Transverse colon (tissue), 4 donors: Measurements from ENCODE around the gene NXPH4. TPM values are rescaled to one million over a fixed set of nuclear protein-coding genes. Genes with fewer than 3 reads are reported as not detected.

Experiments used
- DNase-seq: peaks from one replicate; pipeline ENCODE4 v3.0.0-alpha.2; 2019
- H3K27ac ChIP-seq, 4 donors: fragments of 200-600 bp; sonication (generic); 2 replicates each; pipeline ENCODE4 v1.5.1; 2016 to 2018; ENCODE audit warnings: inconsistent platforms in 4 of 4
- H3K27me3 ChIP-seq: fragments of 200-600 bp; sonication (generic); 2 replicates; pipeline ENCODE4 v1.5.1; 2017; ENCODE audit warnings: inconsistent platforms
- H3K36me3 ChIP-seq, 4 donors: fragments of 200-600 bp; sonication (generic); 2 replicates each; pipeline ENCODE4 v1.5.1; 2017 to 2019; ENCODE audit warnings: inconsistent platforms in 4 of 4
- H3K4me1 ChIP-seq, 4 donors: fragments of 200-600 bp; sonication (generic); 2 replicates each; pipeline ENCODE4 v1.5.1; 2017 to 2020; ENCODE audit warnings: inconsistent platforms in 4 of 4
- H3K4me3 ChIP-seq, 4 donors: fragments of 200-600 bp; sonication (generic); 1 replicate in 1 of 4; 2 replicates in 3 of 4; pipeline versions ENCODE4 v1.5.1 to v1.6.1; 2017 to 2019; ENCODE audit warnings: inconsistent platforms in 4 of 4
- H3K9me3 ChIP-seq, 2 donors: fragments of 200-600 bp; sonication (generic); 2 replicates each; pipeline ENCODE4 v1.5.1; 2017 to 2019; ENCODE audit warnings: inconsistent platforms in 2 of 2
- CTCF ChIP-seq, 5 experiments: fragments of 200-600 bp in 3 of 5; fragments of 450-650 bp in 2 of 5; sonication (generic) in 3 of 5; IDR thresholded peaks; 1 replicate in 2 of 5; 2 replicates in 3 of 5; pipeline ENCODE4 v1.5.1; 2016 to 2017; ENCODE audit warnings: antibody characterized with exemption in 5 of 5, inconsistent platforms in 3 of 5, mild to moderate bottlenecking in 2 of 5, moderate library complexity in 1 of 5
- EP300 ChIP-seq: sonication (generic); formaldehyde crosslinking; IDR thresholded peaks from one replicate; pipeline ENCODE4 v1.6.1; 2017; ENCODE audit warnings: antibody characterized with exemption, low read depth
- POLR2A ChIP-seq: fragments of 450-650 bp; IDR thresholded peaks from one replicate; pipeline ENCODE4 v1.6.1; 2016; ENCODE audit warnings: antibody characterized with exemption, mild to moderate bottlenecking, moderate library complexity
- POLR2AphosphoS5 ChIP-seq, 3 donors: sonication (generic); formaldehyde crosslinking; IDR thresholded peaks; one replicate each; pipeline ENCODE4 v1.6.1; 2016; ENCODE audit warnings: antibody characterized with exemption in 3 of 3
- WGBS, 2 donors: methylation state at CpG; one replicate each; pipeline ENCODE4 v1.1.5; 2018; ENCODE audit warnings: low coverage in 1 of 2; 5-methylcytosine and 5-hydroxymethylcytosine counted together
- in situ Hi-C, 4 donors: fragments of 200-750 bp; cut with MboI; loops; one replicate each; pipeline versions ENCODE4 v1.15.0 to v1.15.1; 2017; ENCODE audit warnings: low sequenced_read_pairs in 3 of 4, low pct_ligation_motif_present in 1 of 4, low pct_unique_long_range_greater_than_20kb in 1 of 4
- intact Hi-C: fragments of 100-400 bp; cut with DNase I; formaldehyde crosslinking; loops from one replicate; pipeline ENCODE4 v1.15.1; 2023; ENCODE audit warnings: low total_unique reads
- total RNA-seq, 4 donors: library from RNA; depleted of rRNA; stranded (reverse); fragments of >200 nt; gene quantifications; one replicate each; pipeline ENCODE4 v1.1.0, GENCODE V29; 2016

Gene NXPH4
- total RNA-seq, 4 donors from 2014 or later: not detected

DNA sequence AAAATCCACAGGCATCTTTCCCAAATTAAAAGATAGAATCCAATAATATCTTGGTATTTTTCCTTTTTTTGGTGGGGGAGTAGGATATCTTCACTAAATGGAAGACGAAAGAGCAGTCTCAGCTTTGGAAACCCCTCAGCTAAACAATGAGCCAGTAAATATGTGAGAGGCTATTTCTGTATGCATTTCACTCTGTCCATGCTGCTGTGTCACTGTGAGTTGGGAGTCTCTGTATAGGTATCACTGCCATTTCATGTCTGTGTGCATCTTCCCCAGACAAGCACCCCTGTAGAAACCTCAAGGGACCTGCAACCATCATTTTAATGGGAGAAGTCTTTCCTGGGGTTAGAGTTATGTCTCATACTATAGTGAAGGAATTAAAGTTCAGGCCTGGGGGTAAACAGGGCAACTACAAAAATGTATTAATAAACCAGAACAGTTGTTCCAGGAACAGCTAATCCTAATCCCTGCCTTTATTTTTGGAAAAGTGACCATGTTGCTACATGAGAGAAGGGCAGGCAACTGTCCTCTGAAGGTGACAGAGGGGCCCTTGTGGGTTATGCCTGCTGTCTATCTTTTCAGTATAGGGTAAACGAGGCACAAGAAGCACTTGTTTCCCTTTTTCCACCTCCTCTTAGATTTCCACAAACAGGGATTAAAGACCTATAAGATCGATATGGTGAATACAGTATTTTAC is 45.7 kb downstream of the NXPH4 start:
- WGBS, 2 donors: 92% methylated on average over 1 to 3 of the region's 3 CpGs
- peaks cover 0 to 36% (median 11%) of the 10 kb centered on the region in 4 donors for H3K36me3 ChIP-seq
- no peaks in the 10 kb centered on the region for H3K27me3 ChIP-seq
- no peaks in the 10 kb centered on the region for H3K9me3 ChIP-seq
- H3K4me3 ChIP-seq: no peak overlapping the region
- DNase-seq: no peak
- TF ChIP-seq POLR2AphosphoS5 (IDR thresholded peaks at IDR 0.05) (no peak), POLR2A (no peak), CTCF (IDR thresholded peaks at IDR 0.05) (no peak), EP300 (no peak)
- in situ Hi-C loops (no loop called here), intact Hi-C loops (loop anchor here (5.0 kb wide), 1 partner anchor 190 kb away; no protein-coding TSS in a partner anchor)
- H3K4me1 ChIP-seq: no peaks in the 10 kb centered on the region
- H3K27ac ChIP-seq: no peak overlapping the region

- TF ChIP-seq EP300 (no peak), CTCF (IDR thresholded peaks at IDR 0.05) (no peak), POLR2AphosphoS5 (IDR thresholded peaks at IDR 0.05) (no peak), POLR2A (no peak)
- H3K9me3 ChIP-seq: no peaks in the 10 kb centered on the region
- H3K27me3 ChIP-seq: no peaks in the 10 kb centered on the region
- WGBS, 2 donors: 83 to 84% methylated on average over 2 of the region's 2 CpGs
- intact Hi-C loops: loop anchor here (5.0 kb wide), 1 partner anchor 189 kb away; no protein-coding TSS in a partner anchor
- no peaks in the 10 kb centered on the region for H3K4me1 ChIP-seq
- no peak overlapping the region for H3K4me3 ChIP-seq
- H3K27ac ChIP-seq: no peak overlapping the region
- in situ Hi-C loops: no loop called here
- no peak for DNase-seq
- peaks cover 0 to 36% (median 12%) of the 10 kb centered on the region in 4 donors for H3K36me3 ChIP-seq
Observed at GRCh38 chr12:57263096-57263495, 46.5 kb downstream of the NXPH4 start.

DNA sequence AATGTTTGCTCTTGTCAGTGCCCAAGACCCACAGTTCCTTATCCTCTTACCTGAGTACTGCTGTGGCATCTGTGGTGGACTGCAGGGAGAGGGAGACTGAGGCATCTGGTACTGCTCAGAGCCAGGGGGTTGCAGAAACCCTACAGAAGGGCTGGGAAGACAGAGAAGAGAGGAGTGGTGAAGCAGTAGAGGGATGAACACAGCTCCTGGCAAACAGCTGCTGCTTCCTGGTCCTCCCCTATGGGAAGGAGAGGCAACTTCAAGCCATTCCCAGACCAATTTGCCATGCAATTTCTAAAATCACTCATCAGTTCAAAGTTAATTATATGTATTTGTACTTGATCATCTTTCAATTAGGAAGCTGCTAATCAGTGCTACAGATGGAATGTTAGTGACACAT is 50.1 kb downstream of the NXPH4 start:
- intact Hi-C loops (no loop called here), in situ Hi-C loops (no loop called here)
- no peak overlapping the region for H3K27ac ChIP-seq
- no peaks in the 10 kb centered on the region for H3K4me1 ChIP-seq
- no peaks in the 10 kb centered on the region for H3K9me3 ChIP-seq
- DNase-seq: no peak
- no peak overlapping the region for H3K4me3 ChIP-seq
- H3K36me3 ChIP-seq: peaks cover 0 to 51% (median 12%) of the 10 kb centered on the region in 4 donors
- no peaks in the 10 kb centered on the region for H3K27me3 ChIP-seq
- TF ChIP-seq POLR2AphosphoS5 (IDR thresholded peaks at IDR 0.05) (no peak), POLR2A (no peak), CTCF (IDR thresholded peaks at IDR 0.05) (no peak), EP300 (no peak)

DNA sequence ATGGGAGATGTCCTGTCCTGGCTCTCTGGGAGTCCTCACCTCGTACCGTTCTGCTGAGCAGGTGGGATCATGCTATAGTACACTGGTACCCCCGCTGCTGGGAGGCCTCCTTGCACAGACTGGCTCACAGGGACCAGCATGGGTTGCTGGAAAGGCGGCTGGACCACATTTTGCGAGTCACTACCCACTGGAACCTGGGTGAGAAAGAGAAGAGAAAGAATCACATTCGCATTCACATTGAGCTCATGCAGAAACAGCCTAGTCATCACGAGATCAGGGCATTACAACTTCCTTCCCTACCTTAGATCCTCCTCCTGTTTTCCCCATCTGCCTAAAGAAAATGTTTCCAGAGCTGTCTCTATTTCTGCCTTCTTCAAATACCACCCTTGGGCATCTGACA is 51.7 kb downstream of the NXPH4 start:
- in situ Hi-C loops: no loop called here
- peaks cover 0 to 51% (median 12%) of the 10 kb centered on the region in 4 donors for H3K36me3 ChIP-seq
- DNase-seq: no peak
- 93% methylated on average over 7 of the region's 7 CpGs; no CpG with 5 or more reads in 1 of the 2 donors for WGBS, 2 donors
- intact Hi-C loops: loop anchor here (1.0 kb wide), 1 partner anchor 25 kb away; no protein-coding TSS in a partner anchor
- H3K4me3 ChIP-seq: no peak overlapping the region
- no peak for TF ChIP-seq POLR2AphosphoS5 (IDR thresholded peaks at IDR 0.05)
- no peak for TF ChIP-seq EP300
- TF ChIP-seq POLR2A: no peak
- H3K27ac ChIP-seq: no peak overlapping the region
- H3K27me3 ChIP-seq: no peaks in the 10 kb centered on the region
- H3K4me1 ChIP-seq: no peaks in the 10 kb centered on the region
- H3K9me3 ChIP-seq: no peaks in the 10 kb centered on the region
